NCI-H146 treated with DMSO at 0.1 percent for 48 hours (cell line): ENCODE measurements around the gene SRSF12.
"Not testable (repeated sequence)": the region's sequence is repeated elsewhere in the genome, so short reads cannot be mapped to it uniquely, and the experiment has no call there.

Source experiments
- DNase-seq: peaks from one replicate; lab custom pipeline; 2025; ENCODE audit not compliant: unreplicated experiment; lab: John Stamatoyannopoulos, UW

SRSF12 gene

GRCh38 chr6:89131599-89131998, 13.7 kb upstream of the SRSF12 start:
- no peak for DNase-seq

GRCh38 chr6:89128256-89128671, 10.4 kb upstream of the SRSF12 start:
- not testable (repeated sequence) for DNase-seq

GRCh38 chr6:89122625-89123024, 4.8 kb upstream of the SRSF12 start:
- peak; percentile 22 for DNase-seq

- DNase-seq = no peak
Observed at GRCh38 chr6:89121934-89122333, 4.1 kb upstream of the SRSF12 start.

- DNase-seq = no peak
Observed at GRCh38 chr6:89120371-89120770, 2.5 kb upstream of the SRSF12 start.

GRCh38 chr6:89118931-89119330, 1.1 kb upstream of the SRSF12 start:
- DNase-seq = no peak

GRCh38 chr6:89116702-89117101, 1.2 kb downstream of the SRSF12 start:
- DNase-seq = no peak

- DNase-seq = no peak
Observed at GRCh38 chr6:89111933-89112332, 5.9 kb downstream of the SRSF12 start.

GRCh38 chr6:89110284-89110683, 7.6 kb downstream of the SRSF12 start:
- no peak for DNase-seq

- DNase-seq = no peak
Observed at GRCh38 chr6:89100114-89100513, 17.8 kb downstream of the SRSF12 start.

GRCh38 chr6:89098461-89098860, 19.4 kb downstream of the SRSF12 start:
- no peak for DNase-seq

GRCh38 chr6:89087881-89088280, 30.0 kb downstream of the SRSF12 start:
- DNase-seq = no peak

- no peak for DNase-seq
Observed at GRCh38 chr6:89085409-89086205, 32.3 kb downstream of the SRSF12 start.

- no peak for DNase-seq
Observed at GRCh38 chr6:89084954-89085353, 32.9 kb downstream of the SRSF12 start.

- no peak for DNase-seq
Observed at GRCh38 chr6:89084542-89084941, 33.3 kb downstream of the SRSF12 start.

- DNase-seq = no peak
Observed at GRCh38 chr6:89082486-89082891, 35.4 kb downstream of the SRSF12 start.

GRCh38 chr6:89081423-89082322, 36.2 kb downstream of the SRSF12 start:
- peak; percentile 89 for DNase-seq

- DNase-seq = no peak
Observed at GRCh38 chr6:89081129-89081422, 36.8 kb downstream of the SRSF12 start.

GRCh38 chr6:89080281-89081128, 37.4 kb downstream of the SRSF12 start, which contains the start of gene PNRC1:
Gene PNRC1, plus strand, starts transcription at chr6:89080751. Its CDS starts 144 bp downstream, at chr6:89080895.
- DNase-seq = peak; percentile 97

- DNase-seq = peak; percentile 34
Observed at GRCh38 chr6:89079511-89080234, 38.2 kb downstream of the SRSF12 start.

- DNase-seq = no peak
Observed at GRCh38 chr6:89073840-89074239, 44.0 kb downstream of the SRSF12 start.
